MM.1S (cell line): ENCODE measurements around the gene ZNF695.
"Not testable (repeated sequence)": the region's sequence is repeated elsewhere in the genome, so short reads cannot be mapped to it uniquely, and the experiment has no call there.

Experiments used
- DNase-seq: peaks from one replicate; pipeline ENCODE4 v3.0.0-alpha.2; 2015
- H2AFZ ChIP-seq: fragments of 300-600 bp; sonication (generic); 2 replicates; pipeline ENCODE4 v1.6.0; 2016; ENCODE audit warnings: antibody characterized with exemption, low read length
- H3F3A ChIP-seq: fragments of 300-600 bp; sonication (generic); 2 replicates; pipeline ENCODE4 v1.6.1; 2016; ENCODE audit warnings: mild to moderate bottlenecking, antibody characterized with exemption, low read length, moderate library complexity, mixed read lengths; ENCODE audit not compliant: insufficient read depth
- H3K27ac ChIP-seq: fragments of 300-600 bp; sonication (generic); 2 replicates; pipeline ENCODE4 v1.5.1; 2016; ENCODE audit warnings: mild to moderate bottlenecking, low read length
- H3K27me3 ChIP-seq: fragments of 300-600 bp; sonication (generic); replicated peaks from 2 replicates; pipeline ENCODE4 v1.6.0; 2016; ENCODE audit warnings: low read length; ENCODE audit not compliant: insufficient read depth
- H3K36me3 ChIP-seq: fragments of 300-600 bp; sonication (generic); replicated peaks from 2 replicates; pipeline ENCODE4 v1.6.1; 2016; ENCODE audit warnings: mild to moderate bottlenecking, low read length, mixed read lengths; ENCODE audit not compliant: insufficient read depth
- H3K4me1 ChIP-seq: fragments of 300-600 bp; sonication (generic); 2 replicates; pipeline ENCODE4 v1.6.1; 2016; ENCODE audit warnings: low read length, mixed read lengths
- H3K4me2 ChIP-seq: fragments of 300-600 bp; sonication (generic); 2 replicates; pipeline ENCODE4 v1.6.0; 2016; ENCODE audit warnings: low read depth, low read length
- H3K4me3 ChIP-seq: fragments of 300-600 bp; sonication (generic); 2 replicates; pipeline ENCODE4 v1.5.1; 2016; ENCODE audit warnings: low read length, mixed read lengths
- H3K79me2 ChIP-seq: fragments of 300-600 bp; sonication (generic); 2 replicates; pipeline ENCODE4 v1.6.1; 2016; ENCODE audit warnings: mixed run types, low read length, mixed read lengths
- H3K9ac ChIP-seq: fragments of 300-600 bp; sonication (generic); 2 replicates; pipeline ENCODE4 v1.6.1; 2016; ENCODE audit warnings: low read length, mixed read lengths
- H3K9me2 ChIP-seq: fragments of 300-600 bp; sonication (generic); replicated peaks from 2 replicates; pipeline ENCODE4 v1.6.1; 2016; ENCODE audit warnings: mild to moderate bottlenecking, low read length, mixed read lengths; ENCODE audit not compliant: insufficient read depth
- H3K9me3 ChIP-seq: fragments of 300-600 bp; sonication (generic); replicated peaks from 2 replicates; pipeline ENCODE4 v1.6.1; 2016; ENCODE audit warnings: mild to moderate bottlenecking, low read length, mixed read lengths; ENCODE audit not compliant: insufficient read depth
- H4K20me1 ChIP-seq: fragments of 300-600 bp; sonication (generic); 2 replicates; pipeline ENCODE4 v1.6.1; 2016; ENCODE audit warnings: mild to moderate bottlenecking, low read length, moderate library complexity, mixed read lengths; ENCODE audit not compliant: insufficient read depth
- CTCF ChIP-seq: fragments of 300-600 bp; sonication (generic); IDR thresholded peaks from 2 replicates; pipeline ENCODE4 v1.5.1; 2016; ENCODE audit warnings: antibody characterized with exemption, low read length, mixed read lengths
- EZH2 ChIP-seq: fragments of 300-600 bp; sonication (generic); optimal IDR thresholded peaks from 2 replicates; pipeline ENCODE3; 2017; ENCODE audit warnings: low read depth, mild to moderate bottlenecking, antibody characterized with exemption, low read length, mixed read lengths
- EZH2phosphoT487 ChIP-seq: fragments of 300-600 bp; sonication (generic); IDR thresholded peaks from 2 replicates; pipeline ENCODE4 v1.6.1; 2018; ENCODE audit warnings: antibody characterized with exemption, low read length

ZNF695 gene

DNA sequence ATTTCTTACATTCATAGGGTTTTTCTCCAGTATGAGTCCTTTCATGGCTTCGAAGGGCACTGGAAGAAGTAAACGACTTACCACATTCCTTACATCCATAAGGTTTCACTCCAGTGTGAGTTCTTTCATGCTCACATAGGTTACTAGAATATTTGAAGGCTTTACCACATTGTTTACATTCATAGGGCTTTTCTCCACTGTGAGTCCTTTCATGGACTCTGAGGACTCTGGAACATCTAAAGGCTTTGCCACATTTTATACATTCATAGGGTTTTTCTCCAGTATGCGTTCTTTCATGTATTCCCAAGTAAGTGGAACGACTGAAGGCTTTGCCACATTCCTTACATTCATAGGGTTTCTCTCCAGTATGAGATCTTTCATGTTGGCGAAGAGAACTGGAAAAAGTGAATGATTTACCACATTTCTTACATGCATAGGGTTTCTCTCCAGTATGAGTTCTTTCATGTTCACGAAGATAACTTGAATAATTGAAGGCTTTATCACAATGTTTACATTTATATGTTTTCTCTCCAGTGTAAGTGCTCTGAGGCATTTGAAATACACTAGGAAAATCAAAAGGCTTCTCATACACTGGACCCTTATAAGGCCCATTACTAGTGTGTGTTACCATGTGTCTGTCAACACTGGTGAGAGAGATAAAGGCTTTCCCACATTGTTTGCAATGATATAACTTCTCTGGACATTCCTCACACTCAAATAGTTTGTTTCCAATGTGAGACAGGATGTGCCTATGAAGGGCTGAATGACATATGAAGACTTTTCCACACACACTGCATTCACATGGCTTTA, 29.9 kb upstream of the ZNF695 start:
- DNase-seq = no peak
- Histone ChIP-seq H3K4me1 (no peaks in the 10 kb centered on the region), H3K79me2 (peaks cover 9% of the 10 kb centered on the region; the same call in 1 of the 2 replicates), H3K9ac (no peak overlapping the region), H3K4me3 (no peak overlapping the region), H3K27ac (no peak overlapping the region), H3K36me3 (peaks cover 13% of the 10 kb centered on the region), H2AFZ (no peak overlapping the region), H3K9me3 (no peaks in the 10 kb centered on the region), H3K4me2 (no peak overlapping the region), H4K20me1 (no peaks in the 10 kb centered on the region), H3K27me3 (no peaks in the 10 kb centered on the region), H3K9me2 (no peaks in the 10 kb centered on the region), H3F3A (no peaks in the 10 kb centered on the region)
- TF ChIP-seq CTCF (no peak), EZH2phosphoT487 (no peak), EZH2 (no peak)

DNA sequence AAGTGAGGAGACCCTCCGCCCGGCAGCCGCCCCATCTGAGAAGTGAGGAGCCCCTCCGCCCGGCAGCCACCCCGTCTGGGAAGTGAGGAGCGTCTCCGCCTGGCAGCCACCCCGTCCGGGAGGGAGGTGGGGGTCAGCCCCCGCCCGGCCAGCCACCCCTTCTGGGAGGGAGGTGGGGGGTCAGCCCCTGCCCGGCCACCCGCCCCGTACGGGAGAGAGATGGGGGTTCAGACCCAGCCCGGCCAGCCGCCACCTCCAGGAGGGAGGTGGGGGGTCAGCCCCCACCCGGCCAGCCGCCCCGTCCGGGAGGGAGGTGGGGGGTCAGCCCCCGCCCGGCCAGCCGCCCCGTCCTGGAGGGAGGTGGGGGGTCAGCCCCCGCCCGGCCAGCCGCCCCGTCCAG, 24.4 kb upstream of the ZNF695 start:
- not testable (repeated sequence) for H3K4me3 ChIP-seq, H3K79me2 ChIP-seq, H3K27me3 ChIP-seq, H3K27ac ChIP-seq, H3K9me2 ChIP-seq, DNase-seq, H3K4me2 ChIP-seq, H3K9ac ChIP-seq, H2AFZ ChIP-seq, H3F3A ChIP-seq, H3K9me3 ChIP-seq, H3K4me1 ChIP-seq, H3K36me3 ChIP-seq, H4K20me1 ChIP-seq

DNA sequence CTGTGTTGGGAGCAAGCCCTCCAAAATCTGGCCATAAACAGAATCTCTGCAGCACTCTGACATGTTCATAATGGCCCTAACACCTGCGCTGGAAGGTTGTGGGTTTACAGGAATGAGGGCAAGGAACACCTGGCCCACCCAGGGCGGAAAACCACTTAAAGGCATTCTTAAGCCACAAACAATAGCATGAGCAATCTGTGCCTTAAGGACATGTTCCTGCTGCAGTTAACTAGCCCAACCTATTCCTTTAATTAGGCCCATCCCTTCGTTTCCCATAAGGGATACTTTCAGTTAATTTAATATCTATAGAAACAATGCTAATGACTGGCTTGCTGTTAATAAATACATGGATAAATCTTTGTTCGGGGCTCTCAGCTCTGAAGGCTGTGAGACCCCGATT, 16.8 kb upstream of the ZNF695 start:
- H3F3A ChIP-seq, H2AFZ ChIP-seq, H3K27me3 ChIP-seq, H3K4me1 ChIP-seq, H3K9ac ChIP-seq, H3K9me3 ChIP-seq, H3K79me2 ChIP-seq, H3K4me3 ChIP-seq, H4K20me1 ChIP-seq, H3K36me3 ChIP-seq, H3K4me2 ChIP-seq, H3K9me2 ChIP-seq, DNase-seq, H3K27ac ChIP-seq: not testable (repeated sequence)

- no peak for TF ChIP-seq EZH2
- TF ChIP-seq CTCF = no peak
- no peak for TF ChIP-seq EZH2phosphoT487
- H3K4me2 ChIP-seq = no peak overlapping the region
These were observed 5.5 kb upstream of the ZNF695 start for GRCh38 chr1:247013391-247013790.

More at GRCh38 chr1:247013391-247013790, 5.5 kb upstream of the ZNF695 start:
- Histone ChIP-seq H3K36me3 (no peaks in the 10 kb centered on the region), H3K4me1 (no peaks in the 10 kb centered on the region), H3K79me2 (no peaks in the 10 kb centered on the region), H3K9ac (no peak overlapping the region), H3K9me3 (no peaks in the 10 kb centered on the region), H3K27me3 (no peaks in the 10 kb centered on the region), H3K9me2 (no peaks in the 10 kb centered on the region), H3K4me3 (no peak overlapping the region), H3K27ac (no peak overlapping the region), H2AFZ (no peak overlapping the region), H4K20me1 (no peaks in the 10 kb centered on the region), H3F3A (no peaks in the 10 kb centered on the region)
- DNase-seq = no peak
